Activated T-helper 1 cell treated with anti-CD3 and anti-CD28 coated beads, Interleukin-12 subunit alpha, Interleukin-12 subunit beta, Interleukin-2, Interleukin-4 antibody, amounts not matched to agents 30 ng/mL and 10 ng/mL and 1 ng/mL, durations not matched to agents 14 hours and 24 hours and 36 hours (primary cell): ENCODE results near the gene ITGA6. TPM values are rescaled to one million over a fixed set of nuclear protein-coding genes. Genes with fewer than 3 reads are reported as not detected.
A peak's percentile ranks its signal among the peaks of the same experiment; 100 is the strongest.
"Not testable (repeated sequence)": the region's sequence is repeated elsewhere in the genome, so short reads cannot be mapped to it uniquely, and the experiment has no call there.

Experiments used
- DNase-seq: peaks from one replicate; pipeline ENCODE4 v3.0.0; 2021; ENCODE audit warnings: low spot score
- H3K27ac Mint-ChIP-seq: one replicate; pipeline ENCODE4 v1.8.0; 2021; ENCODE audit warnings: mild to moderate bottlenecking, mixed read lengths
- H3K27me3 Mint-ChIP-seq: one replicate; pipeline ENCODE4 v1.8.0; 2022; ENCODE audit warnings: mild to moderate bottlenecking, moderate library complexity, mixed read lengths; ENCODE audit not compliant: insufficient read depth
- H3K36me3 Mint-ChIP-seq: one replicate; pipeline ENCODE4 v1.8.0; 2021; ENCODE audit warnings: low read depth, mixed read lengths
- H3K4me1 Mint-ChIP-seq: one replicate; pipeline ENCODE4 v1.8.0; 2021; ENCODE audit warnings: low read depth, mixed read lengths
- H3K4me3 Mint-ChIP-seq: one replicate; pipeline ENCODE4 v1.8.0; 2021; ENCODE audit warnings: mild to moderate bottlenecking, moderate library complexity, mixed read lengths
- H3K9me3 Mint-ChIP-seq: one replicate; pipeline ENCODE4 v1.8.0; 2021; ENCODE audit warnings: mixed read lengths
- intact Hi-C: fragments of 100-400 bp; cut with micrococcal nuclease; formaldehyde crosslinking; loops from one replicate; pipeline ENCODE4 v1.15.1; 2024
- total RNA-seq: library from RNA; stranded (reverse); gene quantifications from 2 replicates; pipeline ENCODE4 v1.2.3, GENCODE V29; 2022

Gene ITGA6
- total RNA-seq, 1 donor from 2014 or later = 1.9 TPM

DNA sequence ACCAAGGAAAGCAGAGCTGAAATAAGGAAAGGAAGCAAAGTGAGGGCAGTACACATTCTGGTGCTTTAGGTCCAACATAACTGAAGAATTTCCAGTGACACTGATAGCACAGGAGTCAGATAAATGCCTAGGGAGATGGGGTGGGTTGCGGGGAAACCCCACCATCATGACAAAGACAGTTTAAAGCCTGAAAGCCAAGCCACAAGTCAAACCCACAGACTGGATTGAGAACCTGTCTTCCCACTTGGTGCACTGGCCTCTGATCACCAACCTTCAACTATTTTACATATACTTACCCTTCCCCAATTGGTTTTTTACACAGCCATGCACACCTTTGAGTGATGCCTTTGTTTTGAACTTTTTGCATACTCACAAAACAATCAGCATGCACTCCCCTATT lies 106.3 kb downstream of the ITGA6 start:
- DNase-seq = no peak
- no peaks in the 10 kb centered on the region for H3K4me1 Mint-ChIP-seq
- H3K9me3 Mint-ChIP-seq = peaks cover 61% of the 10 kb centered on the region
- no peaks in the 10 kb centered on the region for H3K27me3 Mint-ChIP-seq
- no peak overlapping the region for H3K4me3 Mint-ChIP-seq
- H3K27ac Mint-ChIP-seq = no peak overlapping the region
- intact Hi-C loops = no loop called here
- peaks cover 43% of the 10 kb centered on the region for H3K36me3 Mint-ChIP-seq

DNA sequence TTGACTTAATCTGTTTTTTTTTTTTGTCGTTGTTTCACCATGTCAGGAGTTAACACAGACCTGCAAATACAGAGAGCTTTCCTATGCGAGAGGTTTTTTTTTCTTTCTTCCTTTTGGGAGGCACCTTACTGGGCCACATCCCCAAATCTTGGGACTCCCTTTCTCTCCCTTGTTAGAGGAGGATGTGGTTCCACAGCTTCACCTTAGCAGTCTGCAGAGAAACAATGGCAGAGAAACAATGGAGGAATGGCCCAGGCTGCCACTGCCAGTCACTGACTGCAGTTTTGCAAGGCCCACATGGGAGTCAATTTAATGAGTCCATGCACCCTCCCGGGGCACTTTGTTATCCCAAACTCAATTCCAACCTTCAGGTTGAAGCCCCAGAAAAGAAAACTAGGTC lies 107.7 kb downstream of the ITGA6 start:
- H3K4me3 Mint-ChIP-seq = no peak overlapping the region
- DNase-seq = no peak
- intact Hi-C loops = no loop called here
- H3K36me3 Mint-ChIP-seq = peaks cover 39% of the 10 kb centered on the region
- H3K27me3 Mint-ChIP-seq = no peaks in the 10 kb centered on the region
- peaks cover 60% of the 10 kb centered on the region for H3K9me3 Mint-ChIP-seq
- H3K4me1 Mint-ChIP-seq = no peaks in the 10 kb centered on the region
- no peak overlapping the region for H3K27ac Mint-ChIP-seq

- H3K4me3 Mint-ChIP-seq, H3K4me1 Mint-ChIP-seq, intact Hi-C loops, DNase-seq, H3K27me3 Mint-ChIP-seq, H3K27ac Mint-ChIP-seq: not testable (repeated sequence)
- H3K36me3 Mint-ChIP-seq = peaks cover 24% of the 10 kb centered on the region
- H3K9me3 Mint-ChIP-seq = peaks cover 55% of the 10 kb centered on the region
Observed at GRCh38 chr2:172537851-172538250, 110.5 kb downstream of the ITGA6 start.

DNA sequence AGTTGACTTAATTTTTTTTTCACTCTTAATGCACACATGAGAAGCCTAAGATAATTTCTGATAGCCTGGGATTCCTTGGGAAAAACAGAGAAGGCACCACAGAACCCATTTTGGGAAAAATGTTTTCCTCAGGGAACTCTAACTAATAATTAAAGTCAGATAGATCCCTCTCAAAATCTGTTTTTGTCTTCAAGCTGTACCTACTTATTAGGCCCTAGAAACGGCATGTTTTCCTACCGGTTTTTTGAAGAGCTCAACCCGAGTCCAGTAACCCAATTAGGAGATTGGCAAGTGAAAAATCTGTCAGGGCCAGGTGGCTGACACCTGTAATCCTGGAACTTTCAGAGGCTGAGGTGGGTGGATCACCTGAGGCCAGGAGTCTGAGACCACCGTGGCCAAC lies 112.4 kb downstream of the ITGA6 start:
- H3K4me1 Mint-ChIP-seq = no peaks in the 10 kb centered on the region
- intact Hi-C loops = no loop called here
- no peak overlapping the region for H3K4me3 Mint-ChIP-seq
- peaks cover 24% of the 10 kb centered on the region for H3K36me3 Mint-ChIP-seq
- peaks cover 49% of the 10 kb centered on the region for H3K9me3 Mint-ChIP-seq
- no peaks in the 10 kb centered on the region for H3K27me3 Mint-ChIP-seq
- H3K27ac Mint-ChIP-seq = no peak overlapping the region
- no peak for DNase-seq

DNA sequence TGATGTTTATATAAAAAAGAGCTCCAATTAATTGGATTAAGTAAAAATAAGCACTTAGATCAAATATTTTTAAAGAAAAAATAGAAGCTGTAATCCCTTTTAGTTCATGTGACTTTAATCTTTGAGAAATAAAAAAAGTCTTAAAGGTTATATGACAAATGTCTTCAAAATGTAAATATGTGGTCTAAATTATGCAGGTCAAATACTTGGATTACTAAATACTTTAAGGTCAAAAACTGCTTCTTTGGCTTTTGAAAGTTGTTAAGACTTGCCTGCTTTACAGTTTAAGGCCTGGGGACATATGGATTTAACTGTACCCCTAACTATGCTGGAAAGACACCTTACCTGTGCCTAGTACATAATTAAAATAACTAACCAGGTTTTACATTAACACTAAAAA lies 113.0 kb downstream of the ITGA6 start:
- Mint-ChIP-seq H3K9me3 (peaks cover 46% of the 10 kb centered on the region), H3K4me3 (no peak overlapping the region), H3K4me1 (no peaks in the 10 kb centered on the region), H3K36me3 (peaks cover 22% of the 10 kb centered on the region), H3K27me3 (no peaks in the 10 kb centered on the region), H3K27ac (no peak overlapping the region)
- intact Hi-C loops = no loop called here
- no peak for DNase-seq

DNA sequence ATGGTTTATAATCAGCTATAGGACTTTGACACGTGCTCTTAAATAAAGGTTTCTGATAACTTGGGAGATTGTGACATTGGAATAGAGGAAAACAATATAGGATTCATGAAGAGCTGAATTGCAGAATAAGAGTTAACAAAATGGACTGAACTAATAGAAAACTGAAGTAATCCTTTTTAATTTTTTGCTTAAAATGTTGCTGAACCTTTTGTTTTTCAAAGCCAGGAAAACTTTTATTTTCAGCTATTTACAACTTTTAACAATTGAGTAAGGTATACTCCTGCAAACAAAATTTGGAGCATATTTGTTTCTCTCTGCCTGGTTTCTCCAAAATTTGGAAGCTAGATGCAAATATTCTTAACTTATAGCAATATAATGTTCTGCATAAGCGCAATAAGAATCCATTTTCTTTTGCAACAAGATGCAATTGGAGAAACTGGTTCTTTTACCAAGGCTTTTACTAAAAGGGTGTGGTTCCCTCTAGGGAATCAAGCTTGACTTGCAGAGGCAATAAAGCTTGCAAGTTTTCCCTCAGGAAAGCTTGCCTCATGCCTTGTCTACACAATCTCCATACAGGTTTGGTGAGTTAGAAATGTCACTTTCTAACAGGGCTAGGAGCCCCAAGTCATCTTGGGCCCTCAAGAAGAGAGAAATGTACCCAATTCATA lies 118.2 kb downstream of the ITGA6 start:
- Mint-ChIP-seq H3K9me3 (peaks cover 30% of the 10 kb centered on the region), H3K27ac (no peak overlapping the region), H3K4me3 (no peak overlapping the region), H3K36me3 (peaks cover 27% of the 10 kb centered on the region), H3K4me1 (peaks cover 13% of the 10 kb centered on the region), H3K27me3 (peaks cover 3% of the 10 kb centered on the region)
- no peak for DNase-seq
- intact Hi-C loops = no loop called here

GRCh38 chr2:172549131-172549530 lies 121.7 kb downstream of the ITGA6 start:
- peaks cover 35% of the 10 kb centered on the region for H3K36me3 Mint-ChIP-seq
- H3K27ac Mint-ChIP-seq = no peak overlapping the region
- peaks cover 3% of the 10 kb centered on the region for H3K27me3 Mint-ChIP-seq
- no peak overlapping the region for H3K4me3 Mint-ChIP-seq
- H3K9me3 Mint-ChIP-seq = peaks cover 13% of the 10 kb centered on the region
- DNase-seq = no peak
- intact Hi-C loops = no loop called here
- peaks cover 39% of the 10 kb centered on the region for H3K4me1 Mint-ChIP-seq

DNA sequence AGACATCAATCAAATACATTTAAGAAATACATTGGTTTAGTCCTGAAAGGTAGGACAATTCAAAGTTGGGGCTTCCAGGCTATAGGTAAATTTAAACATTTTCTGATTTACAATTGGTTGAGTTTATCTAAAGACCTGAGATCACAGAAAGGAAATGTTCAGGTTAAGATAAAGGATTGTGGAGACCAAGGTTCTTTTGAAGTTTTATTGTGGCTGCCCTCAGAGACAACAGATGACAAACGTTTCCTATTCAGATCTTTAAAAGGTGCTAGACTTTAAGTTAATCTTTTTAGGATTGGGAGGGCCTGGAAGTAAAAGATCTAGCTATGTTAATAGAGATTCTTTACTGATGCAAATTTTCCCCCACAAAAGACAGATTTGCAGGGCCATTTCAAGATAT lies 122.4 kb downstream of the ITGA6 start:
- H3K36me3 Mint-ChIP-seq = peaks cover 34% of the 10 kb centered on the region
- intact Hi-C loops = loop anchor here (5.0 to 10.0 kb wide), 3 partner anchors 53 to 655 kb away; partner anchors contain the start of genes MAP3K20 and SLC25A12
- not testable (repeated sequence) for DNase-seq, H3K27me3 Mint-ChIP-seq, H3K4me3 Mint-ChIP-seq, H3K27ac Mint-ChIP-seq
- peaks cover 13% of the 10 kb centered on the region for H3K9me3 Mint-ChIP-seq
- peaks cover 46% of the 10 kb centered on the region for H3K4me1 Mint-ChIP-seq

GRCh38 chr2:172550419-172550818 lies 123.0 kb downstream of the ITGA6 start:
- H3K36me3 Mint-ChIP-seq = peaks cover 34% of the 10 kb centered on the region

GRCh38 chr2:172551271-172551670 lies 123.9 kb downstream of the ITGA6 start:
- DNase-seq = no peak
- peaks cover 9% of the 10 kb centered on the region for H3K9me3 Mint-ChIP-seq
- H3K4me1 Mint-ChIP-seq = peaks cover 52% of the 10 kb centered on the region
- intact Hi-C loops = loop anchor here (5.0 to 10.0 kb wide), 3 partner anchors 54 to 656 kb away; partner anchors contain the start of genes MAP3K20 and SLC25A12
- H3K4me3 Mint-ChIP-seq = no peak overlapping the region
- H3K27ac Mint-ChIP-seq = no peak overlapping the region
- peaks cover 32% of the 10 kb centered on the region for H3K36me3 Mint-ChIP-seq
- H3K27me3 Mint-ChIP-seq = peaks cover 2% of the 10 kb centered on the region

More at GRCh38 chr2:172550419-172550818, 123.0 kb downstream of the ITGA6 start:
- H3K4me3 Mint-ChIP-seq = no peak overlapping the region
- H3K27ac Mint-ChIP-seq = no peak overlapping the region
- H3K4me1 Mint-ChIP-seq = peaks cover 52% of the 10 kb centered on the region
- H3K27me3 Mint-ChIP-seq = peaks cover 3% of the 10 kb centered on the region
- intact Hi-C loops = loop anchor here (5.0 to 10.0 kb wide), 3 partner anchors 53 to 656 kb away; partner anchors contain the start of genes MAP3K20 and SLC25A12
- no peak for DNase-seq
- H3K9me3 Mint-ChIP-seq = peaks cover 9% of the 10 kb centered on the region

GRCh38 chr2:172552547-172553291 lies 125.3 kb downstream of the ITGA6 start:
- H3K27ac Mint-ChIP-seq = no peak overlapping the region
- peaks cover 1% of the 10 kb centered on the region for H3K27me3 Mint-ChIP-seq
- H3K36me3 Mint-ChIP-seq = peaks cover 30% of the 10 kb centered on the region
- H3K4me1 Mint-ChIP-seq = peaks cover 63% of the 10 kb centered on the region
- no peak for DNase-seq
- peaks cover 7% of the 10 kb centered on the region for H3K9me3 Mint-ChIP-seq
- no peak overlapping the region for H3K4me3 Mint-ChIP-seq
- intact Hi-C loops = loop anchor here (5.0 to 10.0 kb wide), 3 partner anchors 55 to 658 kb away; partner anchors contain the start of genes MAP3K20 and SLC25A12

GRCh38 chr2:172554352-172555271 lies 127.2 kb downstream of the ITGA6 start:
- H3K27ac Mint-ChIP-seq = peak overlapping the region; percentile 44
- H3K4me3 Mint-ChIP-seq = peak overlapping the region; percentile 73
- H3K36me3 Mint-ChIP-seq = peaks cover 25% of the 10 kb centered on the region
- peaks cover 74% of the 10 kb centered on the region for H3K4me1 Mint-ChIP-seq
- intact Hi-C loops = loop anchor here (1.0 to 10.0 kb wide), 11 partner anchors 32 to 1624 kb away; partner anchors contain the start of genes CDCA7, DCAF17, ITGA6 and MAP3K20
- H3K27me3 Mint-ChIP-seq = peaks cover 1% of the 10 kb centered on the region
- H3K9me3 Mint-ChIP-seq = no peaks in the 10 kb centered on the region
- DNase-seq = no peak
